Fibroblast of skin of right quadriceps (primary cell): ENCODE data around the gene MUC5B.
"Not testable (repeated sequence)": the region's sequence is repeated elsewhere in the genome, so short reads cannot be mapped to it uniquely, and the experiment has no call there.

Source experiments
- DNase-seq: peaks from one replicate; pipeline ENCODE4 v3.0.0-alpha.2; 2013

The MUC5B gene

DNA sequence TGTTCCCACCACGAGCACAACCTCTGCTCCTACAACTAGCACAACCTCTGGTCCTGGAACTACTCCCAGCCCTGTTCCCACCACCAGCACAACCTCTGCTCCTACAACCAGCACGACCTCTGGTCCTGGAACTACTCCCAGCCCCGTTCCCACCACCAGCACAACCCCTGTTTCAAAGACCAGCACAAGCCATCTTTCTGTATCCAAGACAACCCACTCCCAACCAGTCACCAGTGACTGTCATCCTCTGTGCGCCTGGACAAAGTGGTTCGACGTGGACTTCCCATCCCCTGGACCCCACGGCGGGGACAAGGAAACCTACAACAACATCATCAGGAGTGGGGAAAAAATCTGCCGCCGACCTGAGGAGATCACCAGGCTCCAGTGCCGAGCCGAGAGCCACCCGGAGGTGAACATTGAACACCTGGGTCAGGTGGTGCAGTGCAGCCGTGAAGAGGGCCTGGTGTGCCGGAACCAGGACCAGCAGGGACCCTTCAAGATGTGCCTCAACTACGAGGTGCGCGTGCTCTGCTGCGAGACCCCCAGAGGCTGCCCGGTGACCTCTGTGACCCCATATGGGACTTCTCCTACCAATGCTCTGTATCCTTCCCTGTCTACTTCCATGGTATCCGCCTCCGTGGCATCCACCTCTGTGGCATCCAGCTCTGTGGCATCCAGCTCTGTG is 30.9 kb upstream of the MUC5B start:
- DNase-seq = not testable (repeated sequence)

- no peak for DNase-seq
Measured at GRCh38 chr11:1192741-1193325, 30.0 kb upstream of the MUC5B start.

DNA sequence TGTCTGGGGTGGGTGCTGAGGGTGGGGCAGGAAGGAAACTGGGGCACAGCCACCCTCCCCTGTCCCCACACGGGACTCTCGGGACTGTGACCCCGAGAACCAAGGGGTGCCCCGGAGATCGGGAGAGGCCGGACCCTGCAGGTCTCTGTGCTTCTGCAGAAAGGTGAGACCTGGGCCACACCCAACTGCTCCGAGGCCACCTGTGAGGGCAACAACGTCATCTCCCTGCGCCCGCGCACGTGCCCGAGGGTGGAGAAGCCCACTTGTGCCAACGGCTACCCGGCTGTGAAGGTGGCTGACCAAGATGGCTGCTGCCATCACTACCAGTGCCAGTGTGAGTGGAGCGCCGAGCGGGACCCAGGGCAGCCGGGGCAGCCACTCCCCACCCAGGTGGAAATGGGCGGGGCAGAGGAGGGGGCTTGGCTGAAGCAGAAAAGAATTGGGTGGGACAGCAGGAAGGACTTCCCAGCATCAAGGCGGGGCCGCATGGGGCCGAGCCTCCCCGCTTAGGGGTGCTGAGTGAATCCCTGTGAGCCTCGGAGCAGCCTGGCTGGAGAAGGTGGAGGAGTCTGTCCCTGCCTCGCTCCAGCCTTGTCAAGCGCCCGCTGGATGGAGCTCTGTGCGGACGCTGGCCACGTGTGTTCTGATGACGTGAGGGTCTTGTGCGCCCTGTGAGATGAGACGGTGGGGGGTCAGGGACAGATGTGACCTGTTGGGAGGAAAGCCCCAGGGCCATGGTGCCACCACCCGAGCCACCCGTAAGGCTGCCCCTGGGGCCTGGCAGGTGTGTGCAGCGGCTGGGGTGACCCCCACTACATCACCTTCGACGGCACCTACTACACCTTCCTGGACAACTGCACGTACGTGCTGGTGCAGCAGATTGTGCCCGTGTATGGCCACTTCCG is 29.3 kb upstream of the MUC5B start:
- no peak for DNase-seq

GRCh38 chr11:1194231-1194976 is 28.5 kb upstream of the MUC5B start:
- DNase-seq = no peak

- DNase-seq = no peak
Measured at GRCh38 chr11:1194977-1195681, 27.7 kb upstream of the MUC5B start.

DNA sequence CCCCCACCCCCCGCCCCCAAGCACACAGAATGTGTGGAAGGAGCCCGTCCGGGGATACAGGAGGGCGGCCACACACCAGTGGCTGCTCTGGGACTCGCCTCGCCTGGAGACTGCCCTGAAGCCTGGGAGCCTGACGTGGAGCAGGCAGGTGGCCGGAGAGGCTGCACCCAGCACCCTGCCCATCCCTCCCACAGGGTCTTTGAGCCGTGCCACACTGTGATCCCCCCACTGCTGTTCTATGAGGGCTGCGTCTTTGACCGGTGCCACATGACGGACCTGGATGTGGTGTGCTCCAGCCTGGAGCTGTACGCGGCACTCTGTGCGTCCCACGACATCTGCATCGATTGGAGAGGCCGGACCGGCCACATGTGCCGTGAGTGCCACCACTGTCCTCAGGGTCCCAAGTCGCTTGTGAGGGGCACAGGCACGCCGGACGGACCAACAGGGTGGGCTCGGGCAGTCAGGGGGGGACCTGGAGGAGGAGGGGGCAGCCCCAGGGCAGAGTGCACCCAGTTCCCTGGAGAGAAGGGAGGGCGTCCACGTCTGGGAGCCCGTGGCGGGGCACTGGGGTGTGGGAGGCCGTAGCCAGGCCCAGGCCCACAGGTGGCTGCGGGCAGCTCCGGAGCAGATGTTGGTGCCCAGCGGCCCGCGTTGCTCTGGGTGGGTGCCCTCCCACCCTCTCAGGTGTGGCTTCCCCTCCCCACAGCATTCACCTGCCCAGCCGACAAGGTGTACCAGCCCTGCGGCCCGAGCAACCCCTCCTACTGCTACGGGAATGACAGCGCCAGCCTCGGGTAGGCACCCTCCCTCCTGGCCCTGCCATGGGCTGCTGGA is 27.0 kb upstream of the MUC5B start:
- no peak for DNase-seq

DNA sequence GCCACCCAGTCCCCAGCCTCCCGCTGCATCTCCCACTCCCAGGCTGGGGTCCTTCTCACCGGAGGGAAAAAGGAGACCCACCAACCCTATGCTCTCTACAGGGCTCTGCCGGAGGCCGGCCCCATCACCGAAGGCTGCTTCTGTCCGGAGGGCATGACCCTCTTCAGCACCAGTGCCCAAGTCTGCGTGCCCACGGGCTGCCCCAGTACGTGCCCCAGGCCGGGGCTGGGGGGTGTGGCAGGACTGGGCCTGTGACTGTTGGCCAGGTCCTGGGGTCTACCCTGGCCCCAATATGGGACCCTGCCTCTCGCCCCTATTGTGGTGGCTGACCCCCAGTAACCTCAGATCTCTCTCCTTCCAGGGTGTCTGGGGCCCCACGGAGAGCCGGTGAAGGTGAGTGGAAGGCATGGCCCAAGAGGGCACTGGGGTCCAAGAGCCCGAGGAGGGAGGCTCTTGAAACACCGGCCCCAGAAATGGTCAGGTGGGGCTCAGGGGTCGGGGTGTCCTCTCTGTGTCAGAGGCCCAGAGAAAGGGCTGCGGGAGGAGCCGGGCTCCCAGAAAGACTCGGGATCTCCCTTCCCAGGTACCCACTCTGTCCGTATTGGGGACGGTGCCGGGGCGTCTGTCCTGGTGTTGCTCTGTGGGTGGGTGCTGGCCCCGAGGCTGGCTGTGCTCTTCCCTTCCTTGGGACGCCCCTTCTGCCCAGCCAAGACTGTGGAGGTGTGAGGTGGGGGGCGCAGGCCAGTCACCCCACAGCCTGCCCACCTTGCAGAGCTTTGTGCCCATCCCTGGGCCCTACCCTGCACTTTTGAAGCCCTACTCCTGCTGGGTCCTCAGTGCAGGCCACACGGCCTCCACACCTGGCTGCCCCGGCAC is 26.1 kb upstream of the MUC5B start:
- DNase-seq = no peak

- DNase-seq = no peak
Measured at GRCh38 chr11:1197431-1197885, 25.4 kb upstream of the MUC5B start.

DNA sequence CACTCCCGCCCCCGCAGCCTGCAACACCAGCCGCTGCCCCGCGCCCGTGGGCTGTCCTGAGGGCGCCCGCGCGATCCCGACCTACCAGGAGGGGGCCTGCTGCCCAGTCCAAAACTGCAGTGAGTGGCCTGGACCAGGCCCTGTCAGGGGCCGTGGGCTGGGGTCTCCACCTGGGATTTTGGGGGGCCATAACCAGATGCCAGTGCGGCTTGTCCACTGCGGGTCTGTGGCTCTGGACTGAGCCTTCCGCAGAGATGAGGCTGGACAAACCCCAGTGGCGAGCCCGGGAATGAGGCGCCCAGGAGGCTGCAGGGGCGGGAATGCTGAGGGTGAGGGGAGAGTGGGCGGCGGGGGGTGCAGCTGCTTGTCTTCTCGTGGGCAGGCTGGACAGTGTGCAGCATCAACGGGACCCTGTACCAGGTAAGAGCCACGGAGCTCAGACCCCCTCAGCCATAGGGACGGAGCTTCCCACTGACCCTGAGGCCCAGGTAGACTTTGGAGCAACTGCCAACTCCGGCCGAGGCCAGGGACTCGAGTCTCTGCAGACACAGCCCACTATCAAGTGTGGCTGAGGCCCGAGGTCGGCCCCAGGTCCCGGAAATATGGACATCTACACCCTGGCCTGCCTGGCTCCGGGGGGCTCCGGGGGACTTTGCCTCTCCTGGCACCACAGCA is 24.8 kb upstream of the MUC5B start:
- DNase-seq = no peak

GRCh38 chr11:1198561-1199240 is 24.2 kb upstream of the MUC5B start:
- no peak for DNase-seq

DNA sequence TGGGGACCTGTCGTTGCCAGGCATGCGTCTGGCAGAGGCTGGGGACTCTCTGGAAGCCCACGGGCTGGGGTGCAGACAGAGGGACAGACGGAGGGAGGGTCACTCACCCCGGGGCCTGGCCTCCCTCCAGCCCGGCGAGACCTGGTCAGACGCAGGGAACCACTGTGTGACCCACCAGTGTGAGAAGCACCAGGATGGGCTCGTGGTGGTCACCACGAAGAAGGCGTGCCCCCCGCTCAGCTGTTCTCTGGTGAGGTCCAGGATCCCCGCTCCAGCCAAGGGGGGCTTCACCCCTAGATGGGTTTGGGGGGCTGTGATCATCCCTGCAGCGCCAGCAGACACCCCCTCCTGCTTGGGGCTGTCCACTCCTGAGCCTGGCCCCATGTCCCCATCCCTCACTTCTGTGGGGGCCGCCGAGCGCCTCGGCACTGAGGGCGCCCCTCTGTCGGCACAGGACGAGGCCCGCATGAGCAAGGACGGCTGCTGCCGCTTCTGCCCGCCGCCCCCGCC is 23.6 kb upstream of the MUC5B start:
- DNase-seq = no peak

DNA sequence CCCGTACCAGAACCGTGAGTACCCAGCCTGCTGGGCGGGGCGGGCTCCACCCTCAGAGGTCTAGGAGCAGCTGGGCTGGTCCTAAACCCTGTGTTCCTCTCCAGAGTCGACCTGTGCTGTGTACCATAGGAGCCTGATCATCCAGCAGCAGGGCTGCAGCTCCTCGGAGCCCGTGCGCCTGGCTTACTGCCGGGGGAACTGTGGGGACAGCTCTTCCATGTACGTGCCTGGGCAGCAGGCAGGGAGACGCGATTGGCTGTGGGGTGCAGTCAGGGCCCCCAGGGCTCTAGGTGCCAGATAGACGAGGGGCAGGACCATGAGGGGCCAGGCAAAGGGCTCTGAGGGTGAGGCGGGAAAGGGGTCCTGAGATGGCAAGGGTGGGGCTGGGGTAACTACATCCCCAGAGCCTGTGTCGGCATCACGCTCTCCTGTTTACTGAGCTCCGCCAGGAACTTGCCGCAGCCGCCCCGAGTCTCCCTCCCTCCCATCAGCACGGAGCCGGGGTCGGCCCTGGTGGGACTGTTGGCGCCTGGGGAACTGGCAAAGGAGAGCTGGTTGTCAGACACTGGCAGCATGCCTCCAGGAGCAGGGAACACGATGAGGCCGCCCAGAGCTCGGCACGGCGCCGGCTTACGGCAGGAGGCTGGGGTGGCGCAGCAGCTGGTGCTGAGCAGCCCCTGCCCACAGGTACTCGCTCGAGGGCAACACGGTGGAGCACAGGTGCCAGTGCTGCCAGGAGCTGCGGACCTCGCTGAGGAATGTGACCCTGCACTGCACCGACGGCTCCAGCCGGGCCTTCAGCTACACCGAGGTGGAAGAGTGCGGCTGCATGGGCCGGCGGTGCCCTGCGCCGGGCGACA is 22.9 kb upstream of the MUC5B start:
- DNase-seq = no peak

- DNase-seq = no peak
Measured at GRCh38 chr11:1200611-1201191, 22.2 kb upstream of the MUC5B start.

DNA sequence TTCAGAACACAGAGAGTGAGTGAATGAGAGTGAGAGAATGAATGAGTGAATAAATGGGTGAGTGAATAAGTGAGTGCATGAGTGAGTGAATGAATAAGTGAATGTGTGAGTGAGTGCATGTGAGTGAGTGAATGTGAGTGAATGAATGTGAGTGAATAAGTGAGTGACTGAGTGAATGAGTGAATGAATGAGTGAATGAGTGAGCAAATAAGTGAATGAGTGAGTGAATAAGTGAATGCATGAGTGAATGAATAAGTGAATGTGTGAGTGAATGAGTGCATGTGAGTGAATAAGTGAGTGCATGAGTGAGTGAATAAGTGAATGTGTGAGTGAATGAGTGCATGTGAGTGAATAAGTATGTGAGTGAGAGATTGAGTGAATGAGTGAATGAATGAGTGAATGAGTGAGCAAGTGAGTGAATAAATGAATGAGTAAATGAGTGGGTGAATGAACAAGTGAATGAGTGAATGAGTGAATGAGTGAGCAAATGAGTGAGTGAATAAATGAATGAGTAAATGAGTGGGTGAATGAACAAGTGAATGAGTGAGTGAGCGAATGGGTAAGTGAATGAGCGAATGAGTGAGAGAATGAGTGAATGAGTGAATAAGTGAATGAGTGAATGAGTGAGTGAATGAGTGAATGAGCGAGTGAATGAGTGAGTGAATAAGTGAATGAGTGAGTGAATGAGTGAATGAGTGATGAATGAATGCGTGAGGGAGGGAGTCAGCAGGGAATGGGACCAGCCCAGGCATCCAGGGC is 21.3 kb upstream of the MUC5B start:
- DNase-seq = no peak

DNA sequence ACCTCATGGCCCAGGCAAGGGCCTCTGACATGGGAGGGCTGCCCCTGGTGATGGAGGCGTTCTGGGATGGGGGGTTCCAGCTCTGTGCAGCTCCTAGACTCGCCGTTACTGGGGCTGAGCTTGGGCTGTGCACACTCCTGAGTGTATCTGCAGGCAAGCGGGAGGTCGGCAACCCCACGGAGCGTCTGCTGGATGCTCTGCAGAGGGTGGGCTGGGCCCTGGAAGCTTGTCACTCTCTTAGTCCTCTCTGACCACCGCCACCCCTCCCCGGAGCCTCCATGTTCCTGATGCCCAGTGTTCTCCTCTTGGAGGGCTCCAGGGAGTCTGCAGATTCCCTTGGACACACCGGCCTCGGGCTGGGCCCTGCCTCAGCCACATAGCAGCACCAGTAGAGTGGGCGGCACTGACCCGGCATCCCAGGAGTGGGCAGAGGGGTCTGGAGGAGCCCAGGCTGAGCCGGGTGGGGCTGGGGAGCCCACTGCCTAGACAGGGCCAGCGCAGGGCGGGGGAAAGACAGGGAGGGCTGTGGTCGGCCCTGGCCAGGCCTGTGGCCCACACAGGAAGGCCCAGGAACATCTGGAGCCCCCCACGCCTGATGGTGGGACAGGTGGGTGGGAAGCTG is 20.6 kb upstream of the MUC5B start:
- DNase-seq = no peak

DNA sequence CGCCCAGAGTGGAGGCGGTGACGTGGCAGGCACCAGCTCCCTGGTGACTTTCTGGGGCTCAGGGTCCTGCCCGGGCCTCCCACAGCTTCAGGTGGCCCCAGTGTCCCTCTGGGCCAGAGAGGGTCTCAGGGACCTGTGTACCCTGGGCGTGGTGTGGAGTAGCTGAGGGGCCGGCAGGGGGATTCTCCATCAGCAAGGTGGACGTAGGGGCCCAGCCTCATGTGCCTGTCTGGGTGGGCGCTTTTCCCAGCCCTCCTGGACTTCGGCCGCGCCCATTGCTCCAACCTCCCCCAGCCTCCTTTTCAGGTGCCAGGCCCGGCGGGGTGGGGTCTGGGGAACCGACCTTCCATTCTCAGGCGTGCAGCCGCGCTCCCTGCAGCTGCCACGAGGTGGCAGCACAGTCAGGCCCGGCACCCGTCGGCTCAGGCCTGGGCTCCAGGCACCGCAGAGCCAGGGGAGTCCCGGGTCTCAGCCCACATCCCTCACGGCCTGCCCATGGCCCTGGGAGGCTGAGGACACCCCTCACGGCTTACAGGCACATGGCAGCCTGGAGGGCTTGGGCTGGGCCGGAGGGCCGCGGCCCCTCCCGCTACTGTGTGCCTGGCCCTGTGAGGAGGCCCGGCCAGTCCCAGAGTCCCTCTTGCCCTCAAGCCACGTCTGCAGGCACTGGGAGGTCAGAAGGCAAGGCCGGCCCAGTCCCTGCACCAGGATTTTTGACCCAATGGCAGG is 19.9 kb upstream of the MUC5B start:
- peak; percentile 12 for DNase-seq
